Measurements from ENCODE around the gene L3MBTL4.

DNA sequence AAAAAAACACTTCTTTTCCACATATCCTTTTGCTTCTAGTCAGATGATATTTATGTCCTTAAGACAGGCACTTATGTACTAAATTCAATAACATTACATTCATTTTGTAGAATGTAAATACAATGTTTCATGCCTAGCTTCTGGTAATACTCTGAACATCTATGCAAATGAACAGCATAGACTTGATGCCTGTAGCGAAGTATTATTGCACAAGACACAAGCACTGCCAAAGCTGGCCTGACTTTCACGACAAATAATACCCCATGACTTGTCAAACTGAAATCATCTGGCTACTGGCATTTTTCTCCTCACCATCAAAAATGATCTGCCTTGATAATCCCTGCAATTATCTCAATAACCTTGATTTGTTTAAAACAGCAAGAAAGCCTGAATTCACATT lies 101.3 kb downstream of the L3MBTL4 start:
- TF ChIP-seq, protein P1, sequence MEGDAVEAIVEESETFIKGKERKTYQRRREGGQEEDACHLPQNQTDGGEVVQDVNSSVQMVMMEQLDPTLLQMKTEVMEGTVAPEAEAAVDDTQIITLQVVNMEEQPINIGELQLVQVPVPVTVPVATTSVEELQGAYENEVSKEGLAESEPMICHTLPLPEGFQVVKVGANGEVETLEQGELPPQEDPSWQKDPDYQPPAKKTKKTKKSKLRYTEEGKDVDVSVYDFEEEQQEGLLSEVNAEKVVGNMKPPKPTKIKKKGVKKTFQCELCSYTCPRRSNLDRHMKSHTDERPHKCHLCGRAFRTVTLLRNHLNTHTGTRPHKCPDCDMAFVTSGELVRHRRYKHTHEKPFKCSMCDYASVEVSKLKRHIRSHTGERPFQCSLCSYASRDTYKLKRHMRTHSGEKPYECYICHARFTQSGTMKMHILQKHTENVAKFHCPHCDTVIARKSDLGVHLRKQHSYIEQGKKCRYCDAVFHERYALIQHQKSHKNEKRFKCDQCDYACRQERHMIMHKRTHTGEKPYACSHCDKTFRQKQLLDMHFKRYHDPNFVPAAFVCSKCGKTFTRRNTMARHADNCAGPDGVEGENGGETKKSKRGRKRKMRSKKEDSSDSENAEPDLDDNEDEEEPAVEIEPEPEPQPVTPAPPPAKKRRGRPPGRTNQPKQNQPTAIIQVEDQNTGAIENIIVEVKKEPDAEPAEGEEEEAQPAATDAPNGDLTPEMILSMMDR (conservative IDR thresholded peaks at IDR 0.05; ENCODE audit: low read depth, low read length), result no peak
- no peak for TF ChIP-seq EZH2 (IDR thresholded peaks at IDR 0.05; ENCODE audit: borderline replicate concordance, low read depth, low read length, poor library complexity, severe bottlenecking)
